ENCODE data around the gene RUFY4. TPM values are rescaled to one million over a fixed set of nuclear protein-coding genes. Genes with fewer than 3 reads are reported as not detected.

The RUFY4 gene
- total RNA-seq, 1 experiment from 2014 or later = 1.3 TPM

- POLR2A ChIA-PET (ENCODE audit: low non-redundant PET) = no interaction called here
Measured at GRCh38 chr2:218027426-218028188, 41.4 kb upstream of the RUFY4 start.

GRCh38 chr2:218028189-218028495 lies 40.9 kb upstream of the RUFY4 start:
- intact Hi-C loops (cut with micrococcal nuclease; ENCODE audit: unreplicated experiment) = no loop called here
- no peak for DNase-seq (ENCODE audit: low spot score)
- H3K36me3 ChIP-seq (ENCODE audit: insufficient read depth, low read length, poor library complexity, severe bottlenecking) = no peaks in the 10 kb centered on the region
- H3K4me3 ChIP-seq (ENCODE audit: low read depth, low read length, poor library complexity, severe bottlenecking) = no peak overlapping the region
- ChIA-PET CTCF (no interaction called here), POLR2A (ENCODE audit: low non-redundant PET) (no interaction called here)
- peaks cover 16% of the 10 kb centered on the region for H3K4me1 ChIP-seq (ENCODE audit: insufficient read depth, low read length, poor library complexity, severe bottlenecking)
- H3K9me3 ChIP-seq (ENCODE audit: low read depth, low read length, poor library complexity, severe bottlenecking) = no peaks in the 10 kb centered on the region
- BruUV-seq (replicated peaks) = no TSS peak
- no peak for TF ChIP-seq EZH2 (IDR thresholded peaks at IDR 0.05; ENCODE audit: borderline replicate concordance, low read depth, low read length, poor library complexity, severe bottlenecking)
- TF ChIP-seq CTCF (conservative IDR thresholded peaks at IDR 0.05; ENCODE audit: low read depth, low read length) = no peak
- no peak overlapping the region for H3K27ac ChIP-seq (ENCODE audit: low read depth, low read length, poor library complexity, severe bottlenecking)
- no peaks in the 10 kb centered on the region for H3K27me3 ChIP-seq (replicated peaks; ENCODE audit: insufficient read depth, low read depth, low read length, poor library complexity)

More at GRCh38 chr2:218027426-218028188, 41.4 kb upstream of the RUFY4 start:
- BruUV-seq (replicated peaks) = no TSS peak
- TF ChIP-seq EZH2 (IDR thresholded peaks at IDR 0.05; ENCODE audit: borderline replicate concordance, low read depth, low read length, poor library complexity, severe bottlenecking) = no peak
- TF ChIP-seq CTCF (conservative IDR thresholded peaks at IDR 0.05; ENCODE audit: low read depth, low read length) = no peak
- H3K27me3 ChIP-seq (replicated peaks; ENCODE audit: insufficient read depth, low read depth, low read length, poor library complexity) = no peaks in the 10 kb centered on the region
- no peak overlapping the region for H3K4me3 ChIP-seq (ENCODE audit: low read depth, low read length, poor library complexity, severe bottlenecking)
- peaks cover 16% of the 10 kb centered on the region for H3K4me1 ChIP-seq (ENCODE audit: insufficient read depth, low read length, poor library complexity, severe bottlenecking)
- no peak overlapping the region for H3K27ac ChIP-seq (ENCODE audit: low read depth, low read length, poor library complexity, severe bottlenecking)
- intact Hi-C loops (cut with micrococcal nuclease; ENCODE audit: unreplicated experiment) = no loop called here
- no peak for DNase-seq (ENCODE audit: low spot score)
- CTCF ChIA-PET = no interaction called here
- no peaks in the 10 kb centered on the region for H3K36me3 ChIP-seq (ENCODE audit: insufficient read depth, low read length, poor library complexity, severe bottlenecking)
- H3K9me3 ChIP-seq (ENCODE audit: low read depth, low read length, poor library complexity, severe bottlenecking) = no peaks in the 10 kb centered on the region

GRCh38 chr2:218028562-218029348 lies 40.3 kb upstream of the RUFY4 start:
- Histone ChIP-seq H3K36me3 (ENCODE audit: insufficient read depth, low read length, poor library complexity, severe bottlenecking) (no peaks in the 10 kb centered on the region), H3K4me1 (ENCODE audit: insufficient read depth, low read length, poor library complexity, severe bottlenecking) (peaks cover 16% of the 10 kb centered on the region), H3K27me3 (replicated peaks; ENCODE audit: insufficient read depth, low read depth, low read length, poor library complexity) (no peaks in the 10 kb centered on the region), H3K4me3 (ENCODE audit: low read depth, low read length, poor library complexity, severe bottlenecking) (no peak overlapping the region), H3K9me3 (ENCODE audit: low read depth, low read length, poor library complexity, severe bottlenecking) (no peaks in the 10 kb centered on the region), H3K27ac (ENCODE audit: low read depth, low read length, poor library complexity, severe bottlenecking) (no peak overlapping the region)
- BruUV-seq (replicated peaks) = no TSS peak
- no peak for DNase-seq (ENCODE audit: low spot score)
- CTCF ChIA-PET = no interaction called here
- TF ChIP-seq EZH2 (IDR thresholded peaks at IDR 0.05; ENCODE audit: borderline replicate concordance, low read depth, low read length, poor library complexity, severe bottlenecking) = no peak
- no peak for TF ChIP-seq CTCF (conservative IDR thresholded peaks at IDR 0.05; ENCODE audit: low read depth, low read length)
- intact Hi-C loops (cut with micrococcal nuclease; ENCODE audit: unreplicated experiment) = no loop called here
- POLR2A ChIA-PET (ENCODE audit: low non-redundant PET) = no interaction called here
